GM19238 (cell line): Measurements from ENCODE around the gene TRAPPC3L.
"Not testable (repeated sequence)": the region's sequence is repeated elsewhere in the genome, so short reads cannot be mapped to it uniquely, and the experiment has no call there.

Experiments
- DNase-seq: peaks from one replicate; pipeline ENCODE4 v3.0.0; 2011; ENCODE audit warnings: low spot score; ENCODE audit not compliant: insufficient read length

Gene TRAPPC3L

GRCh38 chr6:116513224-116513875, 32.1 kb downstream of the TRAPPC3L start:
- no peak for DNase-seq

DNA sequence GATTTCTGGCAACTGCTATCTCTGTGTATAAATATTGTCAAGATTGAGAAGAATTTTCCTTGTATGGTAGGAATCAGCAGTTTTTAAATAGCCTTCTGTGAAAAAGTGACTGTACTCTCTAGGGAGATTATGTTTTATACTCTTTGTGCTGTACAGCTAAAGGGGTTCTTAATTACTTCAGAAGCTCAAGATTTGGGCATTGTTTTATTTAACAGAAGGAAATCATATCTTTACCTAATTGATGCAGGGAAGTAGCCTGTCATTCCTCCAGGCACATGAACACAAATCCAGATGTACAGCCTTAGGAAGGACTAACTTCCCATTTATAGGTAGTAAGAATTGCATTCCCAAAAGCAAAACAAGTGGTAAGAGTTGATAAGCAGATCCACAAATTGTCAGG, 32.8 kb downstream of the TRAPPC3L start:
- DNase-seq, result no peak

DNA sequence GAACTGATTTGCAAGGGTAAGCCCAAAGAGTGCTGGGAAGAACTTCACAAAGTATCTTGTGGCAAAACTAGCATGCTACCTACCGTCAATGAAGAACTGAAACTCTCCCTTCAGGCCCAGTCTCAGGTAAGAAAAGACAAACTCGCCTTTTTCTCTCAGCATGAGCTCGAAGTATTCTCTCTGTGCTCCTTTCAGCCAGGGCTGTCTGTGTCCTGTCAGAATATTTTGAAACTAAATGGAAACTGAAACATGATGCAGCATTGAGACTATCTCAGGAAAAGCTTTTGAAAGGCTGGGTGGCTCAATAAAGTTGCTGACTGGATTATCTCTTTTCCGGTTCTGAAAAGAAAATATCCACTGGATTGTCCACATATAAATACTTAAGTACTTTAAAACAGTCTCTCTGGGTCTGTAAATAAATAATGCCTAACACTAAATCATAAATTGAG, 33.3 kb downstream of the TRAPPC3L start:
- DNase-seq, result no peak

DNA sequence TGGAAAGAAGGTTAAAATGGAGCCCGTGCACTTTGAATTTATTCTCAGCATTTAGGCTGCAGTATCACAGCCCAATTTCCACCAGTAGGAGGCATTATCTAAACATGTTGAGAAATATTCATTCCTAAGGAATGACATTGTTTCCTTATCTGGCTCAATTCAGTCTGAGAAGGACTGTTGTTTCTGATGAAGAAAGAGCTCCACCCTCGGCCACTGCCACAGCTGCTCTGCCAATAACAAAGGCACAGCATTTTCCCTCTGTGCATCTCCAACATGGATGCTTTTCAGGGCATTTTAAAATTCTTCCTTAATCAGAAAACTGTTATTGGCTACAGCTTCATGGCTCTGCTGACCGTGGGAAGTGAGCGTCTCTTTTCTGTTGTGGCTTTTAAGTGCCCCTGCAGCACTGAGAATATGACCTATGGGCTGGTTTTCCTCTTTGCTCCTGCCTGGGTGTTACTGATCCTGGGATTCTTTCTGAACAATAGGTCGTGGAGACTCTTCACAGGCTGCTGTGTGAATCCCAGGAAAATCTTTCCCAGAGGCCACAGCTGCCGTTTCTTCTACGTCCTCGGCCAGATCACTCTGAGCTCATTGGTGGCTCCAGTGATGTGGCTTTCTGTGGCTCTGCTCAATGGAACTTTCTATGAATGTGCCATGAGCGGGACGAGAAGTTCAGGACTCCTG, 33.9 kb downstream of the TRAPPC3L start, which contains the start of gene CALHM5:
CALHM5 (plus strand) TSS at position 216 of the 687 bp plus-strand sequence; CDS start at position 274, 58 bp downstream.
- DNase-seq, result no peak

DNA sequence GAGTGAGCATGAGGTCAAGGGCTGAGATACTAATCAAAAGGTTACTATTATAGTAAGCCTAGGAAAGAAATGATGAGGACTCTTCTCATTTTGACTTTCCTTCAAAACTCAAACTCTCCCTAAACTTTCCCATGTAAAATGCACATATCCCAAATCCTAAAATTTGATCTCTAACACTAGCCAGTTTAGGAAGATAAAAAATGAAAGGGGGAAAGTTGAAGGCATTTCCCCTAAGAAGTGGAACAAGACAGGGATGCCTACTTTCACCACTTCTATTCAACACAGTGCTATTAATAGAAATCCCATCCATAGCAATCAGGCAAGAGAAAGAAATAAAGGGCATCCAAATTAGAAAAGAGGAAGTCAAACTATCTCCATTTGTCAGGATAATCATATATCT, 37.0 kb downstream of the TRAPPC3L start:
- no peak for DNase-seq

DNA sequence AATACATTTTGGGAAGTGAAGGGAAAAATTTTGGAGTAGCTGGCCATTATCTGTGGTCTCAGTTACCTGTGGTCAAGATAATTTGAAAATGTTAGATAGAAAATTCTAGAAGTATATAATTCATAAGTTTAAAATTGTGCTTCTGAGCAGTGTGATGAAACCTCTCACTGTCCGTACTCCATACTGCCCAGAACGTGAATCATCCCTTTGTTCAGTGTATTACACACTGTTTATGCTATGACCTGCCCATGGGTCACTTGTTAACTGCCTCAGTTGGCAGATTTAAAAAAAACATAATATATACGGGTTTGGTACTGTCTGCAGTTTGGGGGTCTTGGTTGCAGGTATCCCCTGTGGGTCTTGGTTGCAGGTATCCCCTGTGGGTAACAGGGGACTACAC, 38.2 kb downstream of the TRAPPC3L start:
- no peak for DNase-seq

DNA sequence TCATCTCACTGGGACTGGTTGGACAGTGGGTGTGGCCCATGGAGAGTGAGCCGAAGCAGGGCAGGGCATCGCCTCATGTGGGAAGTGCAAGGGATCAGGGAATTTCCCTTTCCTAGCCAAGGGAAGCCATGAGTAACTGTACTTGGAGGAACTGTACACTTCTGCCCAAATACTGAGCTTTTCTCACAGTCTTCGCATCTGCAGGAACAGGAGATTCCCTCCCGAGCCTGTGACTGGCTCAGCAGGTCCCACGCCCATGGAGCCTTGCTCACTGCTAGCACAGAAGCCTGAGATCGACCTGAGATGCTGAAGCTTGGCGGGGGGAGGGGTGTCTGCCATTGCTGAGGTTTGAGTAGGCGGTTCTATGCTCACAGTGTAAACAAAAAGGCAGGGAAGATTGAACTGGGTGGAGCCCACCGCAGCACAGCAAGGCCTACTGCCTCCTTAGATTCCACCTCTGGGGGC, 44.5 kb downstream of the TRAPPC3L start:
- no peak for DNase-seq

- DNase-seq, result no peak
Observed at GRCh38 chr6:116497113-116497676, 48.3 kb downstream of the TRAPPC3L start.

DNA sequence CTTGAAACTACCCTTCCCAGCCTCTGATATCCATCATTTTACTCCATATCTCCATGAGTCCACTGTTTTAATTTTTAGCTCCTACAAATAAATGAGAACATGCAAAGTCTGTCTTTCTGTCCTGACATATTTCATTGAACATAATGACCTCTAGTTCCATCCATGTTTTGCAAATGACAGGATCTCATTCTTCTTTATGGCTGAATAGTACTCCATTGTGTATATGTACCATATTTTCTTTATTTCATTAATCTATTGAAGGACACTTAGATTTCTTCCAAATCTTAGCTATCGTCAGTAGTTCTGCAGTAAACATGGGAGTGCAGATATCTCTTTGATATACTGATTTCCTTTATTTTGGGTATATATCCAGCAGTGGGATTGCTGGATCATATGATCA, 50.3 kb downstream of the TRAPPC3L start:
- not testable (repeated sequence) for DNase-seq

DNA sequence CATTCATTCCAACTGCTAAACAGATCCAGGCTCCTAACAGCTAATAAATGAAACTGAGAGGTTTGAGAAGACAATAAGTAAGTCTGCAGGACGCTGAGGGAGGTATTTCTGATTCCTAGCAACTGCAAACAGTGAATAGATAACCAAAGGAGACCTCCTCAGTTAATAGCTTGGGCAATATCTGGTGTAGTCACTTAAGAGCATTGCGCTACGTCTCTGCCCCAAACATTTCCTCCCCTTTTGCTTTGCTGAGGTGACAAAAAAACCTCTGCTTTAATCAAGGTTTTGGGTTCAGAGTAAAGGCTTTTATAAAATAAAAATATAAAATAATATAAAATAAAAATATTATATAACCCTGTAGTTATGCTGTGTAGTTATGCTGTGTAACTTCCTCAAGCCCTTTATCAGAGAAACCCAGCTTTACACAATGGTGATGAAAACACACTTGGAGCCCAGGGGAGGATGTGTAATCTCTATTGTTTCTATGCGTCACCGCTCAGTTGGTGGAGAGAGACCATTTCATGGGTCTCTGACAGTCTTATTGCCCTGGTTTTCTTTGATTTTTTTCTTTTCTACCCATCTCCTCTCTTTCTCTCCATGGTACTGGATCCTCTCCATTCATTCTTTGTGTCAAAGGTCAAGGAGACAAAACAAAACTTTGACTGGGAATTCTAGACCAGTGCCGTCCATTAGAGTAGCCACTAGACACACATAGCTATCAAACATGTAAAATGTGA, 53.0 kb downstream of the TRAPPC3L start:
- no peak for DNase-seq

DNA sequence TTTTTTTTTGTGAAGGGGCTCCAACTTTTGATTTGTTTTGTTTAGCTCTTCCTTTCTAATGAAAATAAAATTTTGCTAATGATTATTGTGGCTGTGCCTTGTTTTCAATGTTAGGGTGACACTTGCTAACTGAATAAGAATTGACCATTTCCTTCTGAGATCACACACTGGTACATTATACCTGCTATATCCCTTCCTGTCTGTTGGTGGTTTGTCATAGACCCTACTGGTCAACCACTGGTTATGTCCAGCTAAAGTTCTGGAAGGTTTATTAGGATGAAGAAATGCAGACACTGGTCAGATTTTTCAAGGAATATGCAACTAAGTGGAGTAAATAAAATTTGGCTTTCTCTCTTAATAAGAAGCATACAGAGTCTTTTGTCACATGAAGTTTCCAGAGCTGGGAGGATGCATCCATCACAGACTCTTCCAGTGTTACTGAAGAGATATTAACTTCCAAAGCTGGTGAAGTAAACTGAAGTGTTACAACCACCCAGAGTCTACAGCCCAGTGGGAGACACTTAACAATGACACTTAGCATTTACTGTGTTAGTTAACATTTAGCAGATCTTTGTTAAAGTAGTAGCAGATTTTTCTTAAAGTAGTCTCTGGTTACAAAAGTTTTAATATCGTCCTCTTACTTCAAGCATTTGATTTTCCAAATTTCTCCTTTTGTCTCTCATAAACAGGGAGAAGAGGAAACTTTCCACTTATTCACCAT, 53.7 kb downstream of the TRAPPC3L start:
- DNase-seq, result no peak

GRCh38 chr6:116485559-116486184, 59.8 kb downstream of the TRAPPC3L start:
- DNase-seq, result no peak

DNA sequence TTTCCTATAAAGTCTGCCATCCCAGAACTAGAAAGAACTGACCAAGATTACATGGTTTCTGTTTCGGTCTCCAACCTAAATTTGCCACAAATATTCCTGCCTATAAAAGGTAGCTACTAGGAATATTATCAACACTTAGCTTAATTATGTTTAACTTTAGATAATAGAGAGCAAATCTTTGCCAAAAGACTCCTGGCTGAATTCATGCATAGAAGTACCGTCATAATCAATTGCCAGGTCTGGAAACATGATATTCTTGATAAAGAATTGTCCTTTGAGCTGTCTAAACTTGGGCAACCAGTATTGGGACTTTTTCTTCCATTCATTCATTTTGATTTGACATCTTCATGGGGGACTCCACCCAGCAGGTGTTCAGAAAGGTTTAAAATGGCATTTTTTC, 61.9 kb downstream of the TRAPPC3L start:
- DNase-seq, result no peak

DNA sequence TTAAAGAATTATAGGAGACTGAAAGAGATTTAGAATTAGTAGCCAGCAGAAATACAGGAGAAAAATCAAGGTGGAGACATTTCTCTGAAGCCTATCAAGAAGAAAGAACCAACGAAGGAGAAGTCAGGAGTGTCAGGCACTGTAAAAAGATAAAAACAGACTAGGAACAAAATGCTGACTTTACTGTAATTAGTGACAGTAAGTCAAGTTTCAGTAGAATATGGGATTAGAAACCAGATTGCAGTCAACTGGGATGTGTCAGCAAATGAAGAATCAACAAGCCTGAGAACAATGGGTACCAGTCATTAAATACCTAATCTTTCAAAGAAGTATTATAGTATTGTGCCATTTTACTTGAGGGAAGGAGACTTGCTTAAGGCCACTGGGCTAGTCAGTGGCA, 62.7 kb downstream of the TRAPPC3L start:
- DNase-seq, result no peak

GRCh38 chr6:116476002-116476678, 69.3 kb downstream of the TRAPPC3L start:
- DNase-seq, result peak; percentile 32

DNA sequence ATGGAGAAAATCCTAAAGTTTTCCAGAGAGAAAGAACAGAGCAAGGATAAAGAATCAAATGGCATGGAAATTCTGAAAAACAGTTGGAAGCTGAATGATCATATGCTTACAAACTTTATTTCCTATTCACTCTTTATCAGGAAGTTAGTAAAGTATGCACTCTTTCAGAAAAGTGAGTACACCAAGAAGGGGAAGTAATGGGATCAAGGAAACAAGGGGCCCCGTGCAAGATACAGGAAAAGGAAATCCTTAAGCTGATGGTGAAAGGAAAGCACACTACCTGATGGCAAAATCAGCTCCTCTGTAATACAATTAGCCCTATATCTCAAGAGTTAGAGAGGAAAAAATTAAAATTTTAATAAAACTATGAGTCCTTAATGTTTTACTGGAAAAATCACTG, 70.3 kb downstream of the TRAPPC3L start:
- DNase-seq, result no peak

- no peak for DNase-seq
Observed at GRCh38 chr6:116472706-116473105, 72.8 kb downstream of the TRAPPC3L start.

- DNase-seq, result no peak
Observed at GRCh38 chr6:116471531-116471930, 74.0 kb downstream of the TRAPPC3L start.

DNA sequence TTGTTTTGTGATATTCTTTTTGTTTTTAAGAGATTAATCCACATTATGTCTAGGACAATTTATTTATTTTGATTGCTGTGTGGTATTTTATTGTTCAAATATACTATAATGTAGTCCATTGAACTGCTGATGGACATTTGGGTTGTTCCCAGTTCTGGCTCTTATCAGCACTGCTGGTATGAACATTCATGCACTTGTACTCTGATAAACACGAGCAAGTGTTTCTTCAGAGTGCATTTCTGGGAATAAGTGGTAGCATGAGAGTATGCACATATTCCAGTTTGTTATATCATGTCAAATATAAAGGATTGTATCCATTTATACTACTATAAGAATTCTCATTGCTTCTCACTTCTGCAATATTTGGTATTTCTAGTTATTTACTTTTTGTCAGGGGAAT, 77.2 kb downstream of the TRAPPC3L start:
- DNase-seq, result no peak

- DNase-seq, result no peak
Observed at GRCh38 chr6:116467514-116467913, 78.0 kb downstream of the TRAPPC3L start.
